HCT116 (cell line): ENCODE data around the gene KCNH2. TPM values are rescaled to one million over a fixed set of nuclear protein-coding genes. Genes with fewer than 3 reads are reported as not detected.

ENCODE experiments used
- ATAC-seq: fragments of 200-7000 bp; cut with Tn5 transposase; 2 replicates; pipeline ENCODE4 v1.9.1; 2020; ENCODE audit warnings: mild to moderate bottlenecking, moderate library complexity
- BruUV-seq: library from RNA; stranded (reverse); fragments of 400-500 nt; replicated peaks from 2 replicates; lab custom pipeline; 2021; lab: Mats Ljungman, UMichigan
- CTCF ChIA-PET: fragments of 300-600 bp; sonication (Branson Sonifier 250); formaldehyde crosslinking; loops from one replicate; lab custom pipeline; 2021; ENCODE audit warnings: antibody characterized with exemption; lab: Charles Lee
- POLR2A ChIA-PET: fragments of 300-600, 350-600 bp; sonication (Branson Sonifier 250); formaldehyde crosslinking; loops from one replicate; lab custom pipeline; 2021; ENCODE audit warnings: antibody characterized with exemption; lab: Charles Lee
- RAD21 ChIA-PET, 2 experiments: fragments of 300-600 bp; sonication (Branson Sonifier 250); formaldehyde crosslinking; loops; one replicate each; lab custom pipeline; 2023; ENCODE audit warnings: low total read pairs in 2 of 2; ENCODE audit not compliant: uncharacterized antibody in 2 of 2, unreplicated experiment in 2 of 2, low non-redundant PET in 1 of 2; lab: Charles Lee
- DNase-seq: peaks from one replicate; pipeline ENCODE4 v3.0.0-alpha.2; 2010; ENCODE audit warnings: low read depth, low spot score
- H2AFZ ChIP-seq: fragments of 200-600 bp; shearing (Covaris generic), sonication (generic); 2 replicates; pipeline ENCODE4 v1.6.1; 2017; ENCODE audit warnings: low read depth, mixed run types, mixed read lengths, antibody characterized with exemption, low read length; ENCODE audit not compliant: poor library complexity, severe bottlenecking
- H3K27ac ChIP-seq: 2 replicates; pipeline ENCODE4 v1.5.1; 2012; ENCODE audit warnings: low read depth, low read length
- H3K27me3 ChIP-seq: fragments of 200-600 bp; sonication (generic); 2 replicates; pipeline ENCODE4 v1.6.1; 2016; ENCODE audit warnings: mixed run types, low read length, mixed read lengths; ENCODE audit not compliant: insufficient read depth
- H3K36me3 ChIP-seq, 2 experiments: fragments of 200-500 bp in 1 of 2; fragments of 200-600 bp in 1 of 2; sonication (Bioruptor generic) in 1 of 2; sonication (generic) in 1 of 2; 2 replicates each; pipeline versions ENCODE4 v1.5.1 to v1.6.1; 2014 to 2016; ENCODE audit warnings: low read length in 2 of 2, inconsistent platforms in 1 of 2, mixed read lengths in 1 of 2, mixed run types in 1 of 2; ENCODE audit not compliant: insufficient read depth in 2 of 2, control insufficient read depth in 1 of 2
- H3K4me1 ChIP-seq, 2 experiments: fragments of 200-600 bp in 1 of 2; sonication (generic) in 1 of 2; 2 replicates each; pipeline versions ENCODE4 v1.5.1 to v1.6.1; 2012 to 2017; ENCODE audit warnings: low read length in 2 of 2, inconsistent platforms in 1 of 2, mild to moderate bottlenecking in 1 of 2, mixed read lengths in 1 of 2, mixed run types in 1 of 2, moderate library complexity in 1 of 2; ENCODE audit not compliant: insufficient read depth in 2 of 2, control insufficient read depth in 1 of 2
- H3K4me2 ChIP-seq: fragments of 200-600 bp; sonication (generic); 2 replicates; pipeline ENCODE4 v1.6.1; 2017; ENCODE audit warnings: mixed run types, low read length, mixed read lengths
- H3K4me3 ChIP-seq, 2 experiments: fragments of 200-600 bp in 1 of 2; sonication (generic) in 1 of 2; replicated peaks in 1 of 2; 2 replicates each; pipeline ENCODE4 v1.5.1; 2011 to 2016; ENCODE audit warnings: low read length in 2 of 2, control low read depth in 1 of 2, low read depth in 1 of 2, mild to moderate bottlenecking in 1 of 2, mixed read lengths in 1 of 2, mixed run types in 1 of 2
- H3K79me2 ChIP-seq: fragments of 200-600 bp; sonication (generic); 2 replicates; pipeline ENCODE4 v1.6.1; 2017; ENCODE audit warnings: mild to moderate bottlenecking, mixed run types, low read length, moderate library complexity, mixed read lengths; ENCODE audit not compliant: insufficient read depth
- H3K9ac ChIP-seq: fragments of 200-600 bp; sonication (generic); 2 replicates; pipeline ENCODE4 v1.6.1; 2016; ENCODE audit warnings: low read length, mixed read lengths
- H3K9me2 ChIP-seq: fragments of 200-600 bp; sonication (generic), shearing (Covaris generic); 2 replicates; pipeline ENCODE4 v1.6.1; 2017; ENCODE audit warnings: mixed run types, mild to moderate bottlenecking, moderate library complexity; ENCODE audit not compliant: insufficient read depth
- H3K9me3 ChIP-seq, 2 experiments: fragments of 200-500 bp in 1 of 2; fragments of 200-600 bp in 1 of 2; sonication (Bioruptor generic) in 1 of 2; sonication (generic) in 1 of 2; 2 replicates each; pipeline ENCODE4 v1.6.1; 2014 to 2017; ENCODE audit warnings: low read length in 2 of 2, mixed read lengths in 2 of 2, inconsistent platforms in 1 of 2, low read depth in 1 of 2, mild to moderate bottlenecking in 1 of 2, mixed run types in 1 of 2, moderate library complexity in 1 of 2; ENCODE audit not compliant: control insufficient read depth in 1 of 2, insufficient read depth in 1 of 2
- H4K20me1 ChIP-seq: fragments of 200-600 bp; sonication (generic), shearing (Covaris generic); 2 replicates; pipeline ENCODE4 v1.6.1; 2017; ENCODE audit warnings: mixed run types, mild to moderate bottlenecking, moderate library complexity; ENCODE audit not compliant: insufficient read depth
- CBX3 ChIP-seq: IDR thresholded peaks from 2 replicates; pipeline ENCODE4 v1.6.1; 2012; ENCODE audit warnings: low read depth
- CEBPB ChIP-seq: IDR thresholded peaks from 2 replicates; pipeline ENCODE4 v1.6.1; 2012; ENCODE audit warnings: low read depth
- ELF1 ChIP-seq: IDR thresholded peaks from 2 replicates; pipeline ENCODE4 v1.6.1; 2012; ENCODE audit warnings: low read depth, borderline replicate concordance
- EZH2 ChIP-seq: fragments of 200-600 bp; sonication (generic); IDR thresholded peaks from 2 replicates; pipeline ENCODE4 v1.6.1; 2017; ENCODE audit warnings: antibody characterized with exemption, mixed run types
- FOSL1 ChIP-seq: IDR thresholded peaks from 2 replicates; pipeline ENCODE4 v1.6.1; 2012; ENCODE audit warnings: low read depth
- JUND ChIP-seq: IDR thresholded peaks from 2 replicates; pipeline ENCODE4 v1.6.1; 2012
- POLR2A ChIP-seq: IDR thresholded peaks from 2 replicates; pipeline ENCODE4 v1.7.0; 2011; ENCODE audit warnings: borderline replicate concordance; ENCODE audit not compliant: insufficient read depth, insufficient read length; ENCODE audit errors: extremely low read depth
- SRF ChIP-seq: IDR thresholded peaks from 2 replicates; pipeline ENCODE4 v1.6.1; 2012; ENCODE audit warnings: low read depth
- TCF7L2 ChIP-seq: IDR thresholded peaks from 2 replicates; pipeline ENCODE4 v1.7.0; 2011; ENCODE audit warnings: borderline replicate concordance, inconsistent platforms; ENCODE audit not compliant: insufficient read depth, insufficient read length; ENCODE audit errors: extremely low read depth
- YY1 ChIP-seq: IDR thresholded peaks from 2 replicates; pipeline ENCODE4 v1.6.1; 2011; ENCODE audit warnings: low read length, low read depth, moderate library complexity, mild to moderate bottlenecking; ENCODE audit not compliant: insufficient replicate concordance; ENCODE audit errors: extremely low read depth
- ZFX ChIP-seq: fragments of 450-650 bp; IDR thresholded peaks from 2 replicates; pipeline ENCODE4 v1.6.1; 2017
- ZNF274 ChIP-seq: fragments of 200-500 bp; sonication (Bioruptor generic); IDR thresholded peaks from 2 replicates; pipeline ENCODE4 v1.6.1; 2014; ENCODE audit warnings: mild to moderate bottlenecking, low read depth, low read length, inconsistent platforms
- intact Hi-C: fragments of 100-400 bp; cut with micrococcal nuclease; formaldehyde crosslinking; loops from 2 replicates; pipeline ENCODE4 v1.10.0; 2022
- total RNA-seq: library from RNA; stranded (reverse); gene quantifications from one replicate; pipeline ENCODE4 v1.2.1, GENCODE V29; 2021; ENCODE audit not compliant: unreplicated experiment
- TF ChIP-seq, protein P1 (sequence below): IDR thresholded peaks from 2 replicates; pipeline ENCODE4 v1.6.1; 2012
- TF ChIP-seq, protein P2 (sequence below): IDR thresholded peaks from 2 replicates; pipeline ENCODE4 v1.6.1; 2012
- TF ChIP-seq, protein P3 (sequence below): IDR thresholded peaks from 2 replicates; pipeline ENCODE4 v1.6.1; 2011; ENCODE audit warnings: mild to moderate bottlenecking, low read length, moderate library complexity; ENCODE audit not compliant: insufficient replicate concordance; ENCODE audit errors: extremely low read depth

The KCNH2 gene
- total RNA-seq, 1 experiment from 2014 or later: 9.7 TPM

DNA sequence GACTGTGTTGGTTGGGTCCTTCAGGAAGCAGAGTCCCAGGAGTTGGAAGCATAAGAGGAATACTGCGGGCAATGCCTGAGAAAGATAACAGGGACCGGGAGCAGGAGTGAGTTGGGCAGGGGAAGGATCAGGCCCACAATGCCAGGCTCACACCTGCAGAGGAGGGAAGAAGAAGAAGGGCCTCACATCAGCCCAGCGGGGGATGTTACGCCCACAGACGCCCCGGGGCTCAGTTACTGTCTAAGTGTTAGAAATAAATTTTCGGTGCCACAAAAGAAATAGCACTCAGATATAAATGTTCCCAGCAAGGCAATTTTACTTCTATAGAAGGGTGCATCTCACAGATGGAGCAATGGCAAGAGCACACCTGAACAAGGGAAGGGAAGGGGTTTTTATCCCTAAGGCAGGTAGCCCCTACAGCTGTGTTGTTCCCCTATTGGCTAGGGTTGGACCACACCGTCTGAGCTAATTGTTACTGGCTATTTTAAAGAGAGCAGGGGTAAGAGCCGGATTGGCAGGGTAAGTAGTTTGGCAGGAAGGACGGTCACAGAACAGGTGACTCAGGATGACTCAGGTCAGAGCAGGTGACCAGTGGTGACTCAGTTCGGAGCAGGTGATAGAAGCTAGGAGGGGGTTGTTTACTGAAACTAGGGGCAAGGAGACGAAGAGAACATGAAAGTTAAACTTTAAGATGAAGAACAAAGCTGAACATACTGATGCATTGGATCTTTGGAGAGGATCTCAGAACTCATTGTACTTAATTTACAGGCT is 12.5 kb upstream of the KCNH2 start, which contains the start of gene NOS3 (continued):
- no peak for TF ChIP-seq SRF
- TF ChIP-seq, protein P1, sequence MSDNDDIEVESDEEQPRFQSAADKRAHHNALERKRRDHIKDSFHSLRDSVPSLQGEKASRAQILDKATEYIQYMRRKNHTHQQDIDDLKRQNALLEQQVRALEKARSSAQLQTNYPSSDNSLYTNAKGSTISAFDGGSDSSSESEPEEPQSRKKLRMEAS: peak; percentile 80
- TF ChIP-seq ELF1: no peak

DNA sequence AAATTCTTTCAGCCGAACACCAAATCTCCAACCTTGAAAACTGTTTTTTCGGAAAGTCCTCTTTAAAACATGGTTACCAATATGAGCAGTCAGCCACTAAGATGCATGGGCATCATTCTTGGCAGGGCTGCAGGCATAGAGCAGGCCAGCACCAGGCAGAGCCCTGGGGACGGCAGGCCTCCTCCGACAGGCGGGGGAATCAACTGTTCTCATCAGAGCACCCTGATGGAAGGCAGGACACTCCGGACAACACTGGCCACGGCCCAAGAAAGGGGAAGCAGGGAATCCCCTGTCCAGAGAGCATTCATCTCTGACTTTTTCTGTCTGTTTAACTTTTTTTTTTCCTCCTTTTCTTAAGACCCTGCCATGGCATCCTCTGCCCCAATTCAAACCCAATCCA is 11.3 kb upstream of the KCNH2 start:
- Histone ChIP-seq H3K9me2 (no peaks in the 10 kb centered on the region), H3K4me3 (no peak overlapping the region), H3K79me2 (no peaks in the 10 kb centered on the region), H4K20me1 (no peaks in the 10 kb centered on the region), H3K4me1 (peaks cover 0 to 25% of the 10 kb centered on the region in 2 experiments; a peak in 2 of 4 replicates), H3K27ac (no peak overlapping the region), H3K9ac (no peak overlapping the region), H3K36me3 (no peaks in the 10 kb centered on the region), H2AFZ (no peak overlapping the region), H3K9me3 (peaks cover 8 to 31% of the 10 kb centered on the region in 2 experiments; a peak in 2 of 4 replicates), H3K4me2 (no peak overlapping the region), H3K27me3 (no peaks in the 10 kb centered on the region)
- TF ChIP-seq TCF7L2 (no peak), YY1 (no peak), EZH2 (no peak), FOSL1 (no peak), JUND (no peak), ZFX (no peak), ZNF274 (no peak), CBX3 (no peak), POLR2A (no peak), ELF1 (no peak), CEBPB (no peak)
- TF ChIP-seq, protein P2, sequence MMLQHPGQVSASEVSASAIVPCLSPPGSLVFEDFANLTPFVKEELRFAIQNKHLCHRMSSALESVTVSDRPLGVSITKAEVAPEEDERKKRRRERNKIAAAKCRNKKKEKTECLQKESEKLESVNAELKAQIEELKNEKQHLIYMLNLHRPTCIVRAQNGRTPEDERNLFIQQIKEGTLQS: no peak
- TF ChIP-seq, protein P3, sequence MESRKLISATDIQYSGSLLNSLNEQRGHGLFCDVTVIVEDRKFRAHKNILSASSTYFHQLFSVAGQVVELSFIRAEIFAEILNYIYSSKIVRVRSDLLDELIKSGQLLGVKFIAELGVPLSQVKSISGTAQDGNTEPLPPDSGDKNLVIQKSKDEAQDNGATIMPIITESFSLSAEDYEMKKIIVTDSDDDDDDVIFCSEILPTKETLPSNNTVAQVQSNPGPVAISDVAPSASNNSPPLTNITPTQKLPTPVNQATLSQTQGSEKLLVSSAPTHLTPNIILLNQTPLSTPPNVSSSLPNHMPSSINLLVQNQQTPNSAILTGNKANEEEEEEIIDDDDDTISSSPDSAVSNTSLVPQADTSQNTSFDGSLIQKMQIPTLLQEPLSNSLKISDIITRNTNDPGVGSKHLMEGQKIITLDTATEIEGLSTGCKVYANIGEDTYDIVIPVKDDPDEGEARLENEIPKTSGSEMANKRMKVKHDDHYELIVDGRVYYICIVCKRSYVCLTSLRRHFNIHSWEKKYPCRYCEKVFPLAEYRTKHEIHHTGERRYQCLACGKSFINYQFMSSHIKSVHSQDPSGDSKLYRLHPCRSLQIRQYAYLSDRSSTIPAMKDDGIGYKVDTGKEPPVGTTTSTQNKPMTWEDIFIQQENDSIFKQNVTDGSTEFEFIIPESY: no peak
- BruUV-seq: no TSS peak
- ChIA-PET POLR2A (no interaction called here), RAD21 (no interaction called here), CTCF (no interaction called here)
- ATAC-seq (no peak), DNase-seq (no peak)
- intact Hi-C loops: no loop called here
